Measurements from ENCODE around the gene TFEB.

TFEB gene

GRCh38 chr6:41723530-41724227, 11.7 kb downstream of the TFEB start:
- DNase-seq (ENCODE audit: low spot score): peak; percentile 86
- TF ChIP-seq CTCF (IDR thresholded peaks at IDR 0.05; ENCODE audit: extremely low read depth, insufficient read depth, missing control alignments): no peak
- in situ Hi-C loops (cut with MboI; ENCODE audit: low pct_unique_long_range_greater_than_20kb, low sequenced_read_pairs, unreplicated experiment): no loop called here

- no peak for TF ChIP-seq CTCF (IDR thresholded peaks at IDR 0.05; ENCODE audit: extremely low read depth, insufficient read depth, missing control alignments)
- in situ Hi-C loops (cut with MboI; ENCODE audit: low pct_unique_long_range_greater_than_20kb, low sequenced_read_pairs, unreplicated experiment): no loop called here
- DNase-seq (ENCODE audit: low spot score): no peak
Observed at GRCh38 chr6:41722969-41723529, 12.4 kb downstream of the TFEB start.

GRCh38 chr6:41721414-41721813, 14.0 kb downstream of the TFEB start:
- no peak for TF ChIP-seq CTCF (IDR thresholded peaks at IDR 0.05; ENCODE audit: extremely low read depth, insufficient read depth, missing control alignments)
- in situ Hi-C loops (cut with MboI; ENCODE audit: low pct_unique_long_range_greater_than_20kb, low sequenced_read_pairs, unreplicated experiment): no loop called here
- DNase-seq (ENCODE audit: low spot score): no peak

- TF ChIP-seq CTCF (IDR thresholded peaks at IDR 0.05; ENCODE audit: extremely low read depth, insufficient read depth, missing control alignments): no peak
- DNase-seq (ENCODE audit: low spot score): no peak
- in situ Hi-C loops (cut with MboI; ENCODE audit: low pct_unique_long_range_greater_than_20kb, low sequenced_read_pairs, unreplicated experiment): no loop called here
Observed at GRCh38 chr6:41720783-41721182, 14.6 kb downstream of the TFEB start.

GRCh38 chr6:41720262-41720620, 15.2 kb downstream of the TFEB start:
- TF ChIP-seq CTCF (IDR thresholded peaks at IDR 0.05; ENCODE audit: extremely low read depth, insufficient read depth, missing control alignments): no peak
- in situ Hi-C loops (cut with MboI; ENCODE audit: low pct_unique_long_range_greater_than_20kb, low sequenced_read_pairs, unreplicated experiment): no loop called here
- DNase-seq (ENCODE audit: low spot score): peak; percentile 64

GRCh38 chr6:41719436-41720261, 15.8 kb downstream of the TFEB start:
- TF ChIP-seq CTCF (IDR thresholded peaks at IDR 0.05; ENCODE audit: extremely low read depth, insufficient read depth, missing control alignments): no peak
- in situ Hi-C loops (cut with MboI; ENCODE audit: low pct_unique_long_range_greater_than_20kb, low sequenced_read_pairs, unreplicated experiment): no loop called here
- DNase-seq (ENCODE audit: low spot score): no peak

Measured in GM13977 (cell line).